ENCODE data around the gene DYRK1B. TPM values are rescaled to one million over a fixed set of nuclear protein-coding genes. Genes with fewer than 3 reads are reported as not detected.
A peak's percentile ranks its signal among the peaks of the same experiment; 100 is the strongest.

Gene DYRK1B
- total RNA-seq, 1 experiment from 2014 or later: 16.0 TPM

GRCh38 chr19:39825093-39825463 is 8.9 kb downstream of the DYRK1B start:
- no peaks in the 10 kb centered on the region for H3K9me3 ChIP-seq (ENCODE audit: low read depth, low read length, poor library complexity, severe bottlenecking)
- BruUV-seq (replicated peaks): no TSS peak
- DNase-seq (ENCODE audit: low spot score): no peak
- ChIA-PET CTCF (no interaction called here), POLR2A (ENCODE audit: low non-redundant PET) (no interaction called here)
- intact Hi-C loops (cut with micrococcal nuclease; ENCODE audit: unreplicated experiment): no loop called here
- H3K27me3 ChIP-seq (replicated peaks; ENCODE audit: insufficient read depth, low read depth, low read length, poor library complexity): no peaks in the 10 kb centered on the region
- TF ChIP-seq, protein P1, sequence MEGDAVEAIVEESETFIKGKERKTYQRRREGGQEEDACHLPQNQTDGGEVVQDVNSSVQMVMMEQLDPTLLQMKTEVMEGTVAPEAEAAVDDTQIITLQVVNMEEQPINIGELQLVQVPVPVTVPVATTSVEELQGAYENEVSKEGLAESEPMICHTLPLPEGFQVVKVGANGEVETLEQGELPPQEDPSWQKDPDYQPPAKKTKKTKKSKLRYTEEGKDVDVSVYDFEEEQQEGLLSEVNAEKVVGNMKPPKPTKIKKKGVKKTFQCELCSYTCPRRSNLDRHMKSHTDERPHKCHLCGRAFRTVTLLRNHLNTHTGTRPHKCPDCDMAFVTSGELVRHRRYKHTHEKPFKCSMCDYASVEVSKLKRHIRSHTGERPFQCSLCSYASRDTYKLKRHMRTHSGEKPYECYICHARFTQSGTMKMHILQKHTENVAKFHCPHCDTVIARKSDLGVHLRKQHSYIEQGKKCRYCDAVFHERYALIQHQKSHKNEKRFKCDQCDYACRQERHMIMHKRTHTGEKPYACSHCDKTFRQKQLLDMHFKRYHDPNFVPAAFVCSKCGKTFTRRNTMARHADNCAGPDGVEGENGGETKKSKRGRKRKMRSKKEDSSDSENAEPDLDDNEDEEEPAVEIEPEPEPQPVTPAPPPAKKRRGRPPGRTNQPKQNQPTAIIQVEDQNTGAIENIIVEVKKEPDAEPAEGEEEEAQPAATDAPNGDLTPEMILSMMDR (conservative IDR thresholded peaks at IDR 0.05; ENCODE audit: low read depth, low read length): no peak
- no peak for TF ChIP-seq EZH2 (IDR thresholded peaks at IDR 0.05; ENCODE audit: borderline replicate concordance, low read depth, low read length, poor library complexity, severe bottlenecking)
- H3K4me1 ChIP-seq (ENCODE audit: insufficient read depth, low read length, poor library complexity, severe bottlenecking): no peaks in the 10 kb centered on the region
- no peak overlapping the region for H3K4me3 ChIP-seq (ENCODE audit: low read depth, low read length, poor library complexity, severe bottlenecking)
- peak overlapping the region; percentile 16 for H3K27ac ChIP-seq (ENCODE audit: low read depth, low read length, poor library complexity, severe bottlenecking)
- peaks cover 4% of the 10 kb centered on the region for H3K36me3 ChIP-seq (ENCODE audit: insufficient read depth, low read length, poor library complexity, severe bottlenecking)

DNA sequence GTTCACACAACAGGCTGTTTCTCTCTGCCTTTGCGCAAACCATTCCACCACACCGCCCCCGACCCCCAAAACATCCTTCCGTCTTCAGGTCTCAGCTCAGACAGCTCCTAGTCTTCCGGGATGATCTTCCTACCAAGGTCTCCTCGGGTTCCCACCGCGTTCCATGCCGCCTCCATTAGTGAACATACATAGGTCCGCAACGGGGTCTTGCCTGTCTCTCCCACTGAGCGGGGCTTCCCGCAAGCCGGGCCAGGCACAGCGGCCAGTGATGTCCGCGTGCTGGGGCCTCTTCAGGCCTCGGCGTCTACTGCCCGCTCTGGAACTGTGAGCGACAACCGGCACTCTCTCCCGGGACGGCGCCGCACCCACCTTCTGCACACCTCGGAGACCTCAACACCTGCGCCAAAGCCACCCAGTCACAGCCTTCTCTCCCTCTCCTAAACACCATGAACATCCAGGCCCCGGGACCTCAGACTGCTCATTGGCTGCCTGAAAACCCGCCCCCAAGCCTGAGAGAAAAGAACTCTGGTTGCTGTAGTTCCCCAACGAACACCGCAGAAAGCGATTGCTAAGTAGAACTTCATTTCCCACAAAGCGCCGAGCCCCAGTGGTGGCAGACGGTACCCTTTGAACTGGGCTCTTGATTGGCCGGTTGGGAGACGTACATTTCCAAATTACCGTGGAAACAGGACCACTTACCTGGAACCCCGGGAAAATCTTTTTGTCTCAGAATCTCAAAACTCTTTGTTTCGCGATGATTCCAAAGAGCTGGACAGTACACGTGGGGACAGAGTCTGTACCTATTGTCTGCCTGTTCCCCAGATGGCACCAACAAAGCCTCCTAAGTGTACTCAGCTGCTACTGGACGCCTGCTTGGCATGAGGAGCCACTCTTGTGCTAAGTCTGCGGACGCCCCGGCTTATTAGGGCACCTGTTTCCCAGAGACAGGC is 9.5 kb downstream of the DYRK1B start:
- TF ChIP-seq, protein P1 (conservative IDR thresholded peaks at IDR 0.05; ENCODE audit: low read depth, low read length): no peak
- no peak for TF ChIP-seq EZH2 (IDR thresholded peaks at IDR 0.05; ENCODE audit: borderline replicate concordance, low read depth, low read length, poor library complexity, severe bottlenecking)
- Histone ChIP-seq H3K36me3 (ENCODE audit: insufficient read depth, low read length, poor library complexity, severe bottlenecking) (no peaks in the 10 kb centered on the region), H3K9me3 (ENCODE audit: low read depth, low read length, poor library complexity, severe bottlenecking) (no peaks in the 10 kb centered on the region), H3K27me3 (replicated peaks; ENCODE audit: insufficient read depth, low read depth, low read length, poor library complexity) (no peaks in the 10 kb centered on the region), H3K4me3 (ENCODE audit: low read depth, low read length, poor library complexity, severe bottlenecking) (peak overlapping the region; percentile 69), H3K4me1 (ENCODE audit: insufficient read depth, low read length, poor library complexity, severe bottlenecking) (no peaks in the 10 kb centered on the region), H3K27ac (ENCODE audit: low read depth, low read length, poor library complexity, severe bottlenecking) (peak overlapping the region; percentile 53)
- peak; percentile 96 for DNase-seq (ENCODE audit: low spot score)
- CTCF ChIA-PET: no interaction called here
- POLR2A ChIA-PET (ENCODE audit: low non-redundant PET): no interaction called here
- BruUV-seq (replicated peaks): TSS peak; percentile 36
- intact Hi-C loops (cut with micrococcal nuclease; ENCODE audit: unreplicated experiment): no loop called here

- no peaks in the 10 kb centered on the region for H3K36me3 ChIP-seq (ENCODE audit: insufficient read depth, low read length, poor library complexity, severe bottlenecking)
- no TSS peak for BruUV-seq (replicated peaks)
- CTCF ChIA-PET: no interaction called here
- no peaks in the 10 kb centered on the region for H3K27me3 ChIP-seq (replicated peaks; ENCODE audit: insufficient read depth, low read depth, low read length, poor library complexity)
- no peak for TF ChIP-seq EZH2 (IDR thresholded peaks at IDR 0.05; ENCODE audit: borderline replicate concordance, low read depth, low read length, poor library complexity, severe bottlenecking)
- TF ChIP-seq, protein P1 (conservative IDR thresholded peaks at IDR 0.05; ENCODE audit: low read depth, low read length): no peak
- H3K4me3 ChIP-seq (ENCODE audit: low read depth, low read length, poor library complexity, severe bottlenecking): peak overlapping the region; percentile 69
- no peak for DNase-seq (ENCODE audit: low spot score)
- H3K9me3 ChIP-seq (ENCODE audit: low read depth, low read length, poor library complexity, severe bottlenecking): no peaks in the 10 kb centered on the region
- peak overlapping the region; percentile 53 for H3K27ac ChIP-seq (ENCODE audit: low read depth, low read length, poor library complexity, severe bottlenecking)
- H3K4me1 ChIP-seq (ENCODE audit: insufficient read depth, low read length, poor library complexity, severe bottlenecking): no peaks in the 10 kb centered on the region
- POLR2A ChIA-PET (ENCODE audit: low non-redundant PET): no interaction called here
- intact Hi-C loops (cut with micrococcal nuclease; ENCODE audit: unreplicated experiment): no loop called here
Observed at GRCh38 chr19:39823686-39824085, 10.3 kb downstream of the DYRK1B start.

Measured in A673 (cell line).